Activated CD4-positive, alpha-beta T cell treated with anti-CD3 and anti-CD28 coated beads, Interleukin-10, Interleukin-2, amounts not matched to agents 100 ng/mL and 50 ng/mL, durations not matched to agents 16 hours and 8 hours (primary cell): ENCODE results near the gene PTPRM.

Experiments used
- DNase-seq: peaks from one replicate; pipeline ENCODE4 v3.0.0-alpha.2; 2020

The PTPRM gene

GRCh38 chr18:7632152-7633098, 65.3 kb downstream of the PTPRM start:
- no peak for DNase-seq

DNA sequence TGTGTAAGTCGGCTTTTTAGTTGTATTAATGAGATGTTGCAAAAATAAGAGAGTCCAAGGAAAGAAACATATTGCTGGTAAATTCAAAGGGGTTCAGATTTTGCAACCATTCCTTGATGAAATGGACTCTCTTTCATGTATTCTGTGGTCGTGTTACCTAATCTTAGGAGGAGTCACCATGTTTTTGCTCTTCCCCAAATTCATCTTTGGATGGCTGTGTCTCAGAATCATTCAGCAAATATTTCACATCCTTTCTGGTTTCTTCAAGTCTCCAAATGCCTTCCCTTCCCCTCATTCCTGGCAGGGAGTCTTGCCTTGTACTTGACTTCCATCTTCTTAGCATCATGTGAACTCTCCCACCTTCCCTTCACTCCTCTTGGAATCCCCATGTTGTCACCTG, 66.1 kb downstream of the PTPRM start:
- DNase-seq = no peak

- no peak for DNase-seq
Observed at GRCh38 chr18:7635948-7636347, 68.8 kb downstream of the PTPRM start.

- no peak for DNase-seq
Observed at GRCh38 chr18:7637269-7637668, 70.2 kb downstream of the PTPRM start.

GRCh38 chr18:7638321-7638720, 71.2 kb downstream of the PTPRM start:
- DNase-seq = no peak

DNA sequence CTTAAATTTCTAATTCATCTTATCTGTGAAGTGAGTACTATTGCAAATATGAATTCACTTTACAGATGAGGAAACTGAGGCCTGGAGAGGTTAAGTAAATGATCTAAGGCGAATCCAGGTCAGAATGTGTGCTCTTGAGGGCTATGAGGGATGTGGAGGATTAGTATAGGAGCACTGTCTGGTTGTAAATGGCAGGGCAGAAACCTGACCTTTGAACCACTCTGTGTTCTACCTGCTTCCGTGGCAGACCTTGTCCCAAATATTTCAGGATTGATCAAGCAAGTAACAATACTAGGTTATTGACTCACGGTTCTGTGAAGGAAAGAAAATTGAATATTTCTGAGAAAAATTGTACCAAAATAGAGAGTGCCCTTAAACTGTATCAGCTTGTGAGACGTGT, 74.7 kb downstream of the PTPRM start:
- DNase-seq = no peak

- no peak for DNase-seq
Observed at GRCh38 chr18:7642331-7642890, 75.3 kb downstream of the PTPRM start.

GRCh38 chr18:7645756-7646155, 78.6 kb downstream of the PTPRM start:
- DNase-seq = no peak

DNA sequence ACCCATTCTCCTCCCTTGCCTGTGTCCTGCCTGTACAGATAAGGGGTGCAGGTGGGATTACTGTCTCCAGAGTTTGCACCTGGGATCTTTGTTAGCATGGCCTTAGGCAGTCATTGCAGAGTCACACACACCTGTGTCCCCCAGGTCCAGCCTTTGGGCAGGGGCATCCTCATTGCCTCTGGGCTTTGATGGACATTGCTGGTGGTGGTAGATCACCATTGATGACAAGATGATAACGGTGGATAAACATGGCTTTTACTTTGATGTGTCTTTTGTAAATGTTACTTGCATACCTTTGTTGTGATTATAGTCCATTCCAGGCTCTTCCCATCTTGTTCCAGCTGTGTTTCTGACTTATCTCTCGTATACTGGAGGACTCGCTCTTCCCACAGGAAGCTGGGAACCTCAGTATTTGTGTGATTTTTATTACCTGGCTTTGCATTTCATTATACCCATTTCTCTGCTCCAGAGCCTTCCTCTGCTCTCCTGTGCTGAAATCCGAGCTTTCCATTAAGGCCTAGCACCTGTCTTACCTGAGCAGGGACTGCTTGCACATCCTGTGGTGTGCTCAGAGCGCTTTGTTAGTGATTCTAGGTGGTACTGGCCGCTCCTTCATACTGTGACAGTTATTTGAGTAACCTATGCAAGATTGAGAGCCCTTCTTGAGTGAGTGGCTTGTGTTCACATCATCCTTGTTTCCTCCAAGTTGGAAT, 79.2 kb downstream of the PTPRM start:
- no peak for DNase-seq

DNA sequence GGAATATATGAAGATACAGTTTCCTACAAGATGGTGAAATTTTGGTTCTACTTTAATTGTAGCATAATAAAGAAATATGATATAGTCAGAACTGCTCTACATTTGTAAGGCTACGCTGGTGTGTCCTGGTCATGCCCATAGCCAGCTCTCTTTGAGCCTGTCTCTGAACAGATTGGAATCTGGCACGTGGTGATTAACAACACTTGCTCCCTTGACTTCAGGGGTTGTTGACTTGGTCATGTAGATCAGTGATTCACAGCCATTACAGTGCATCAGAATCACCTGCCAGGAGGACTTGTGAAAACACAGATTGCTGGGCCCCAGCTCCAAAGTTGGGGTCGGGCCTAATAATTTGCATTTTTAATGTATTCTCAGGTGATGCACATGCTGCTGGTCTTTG, 80.4 kb downstream of the PTPRM start:
- DNase-seq = no peak

- DNase-seq = no peak
Observed at GRCh38 chr18:7657050-7657449, 89.9 kb downstream of the PTPRM start.

GRCh38 chr18:7657937-7658336, 90.8 kb downstream of the PTPRM start:
- no peak for DNase-seq

DNA sequence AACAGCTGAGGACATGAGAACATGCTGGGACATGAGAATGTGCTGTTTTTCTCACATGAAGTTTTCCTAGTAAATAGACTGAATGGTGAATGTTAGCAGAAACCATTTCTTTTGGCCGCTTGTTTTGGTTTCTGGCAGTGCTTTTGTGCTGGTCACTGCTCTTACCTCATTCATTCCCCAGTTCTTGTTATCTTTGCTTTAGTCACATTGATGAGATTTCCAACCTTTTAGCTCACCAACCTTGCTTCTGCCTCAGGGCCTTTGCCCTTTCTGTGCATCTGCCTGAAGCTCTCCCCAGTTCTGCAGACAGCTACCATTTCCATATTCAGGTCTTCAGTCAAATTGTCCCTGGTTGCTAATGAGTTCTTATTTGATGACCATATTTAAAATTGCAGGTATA, 91.6 kb downstream of the PTPRM start:
- DNase-seq = no peak

GRCh38 chr18:7661207-7661606, 94.1 kb downstream of the PTPRM start:
- DNase-seq = no peak

GRCh38 chr18:7662866-7663265, 95.8 kb downstream of the PTPRM start:
- DNase-seq = no peak

DNA sequence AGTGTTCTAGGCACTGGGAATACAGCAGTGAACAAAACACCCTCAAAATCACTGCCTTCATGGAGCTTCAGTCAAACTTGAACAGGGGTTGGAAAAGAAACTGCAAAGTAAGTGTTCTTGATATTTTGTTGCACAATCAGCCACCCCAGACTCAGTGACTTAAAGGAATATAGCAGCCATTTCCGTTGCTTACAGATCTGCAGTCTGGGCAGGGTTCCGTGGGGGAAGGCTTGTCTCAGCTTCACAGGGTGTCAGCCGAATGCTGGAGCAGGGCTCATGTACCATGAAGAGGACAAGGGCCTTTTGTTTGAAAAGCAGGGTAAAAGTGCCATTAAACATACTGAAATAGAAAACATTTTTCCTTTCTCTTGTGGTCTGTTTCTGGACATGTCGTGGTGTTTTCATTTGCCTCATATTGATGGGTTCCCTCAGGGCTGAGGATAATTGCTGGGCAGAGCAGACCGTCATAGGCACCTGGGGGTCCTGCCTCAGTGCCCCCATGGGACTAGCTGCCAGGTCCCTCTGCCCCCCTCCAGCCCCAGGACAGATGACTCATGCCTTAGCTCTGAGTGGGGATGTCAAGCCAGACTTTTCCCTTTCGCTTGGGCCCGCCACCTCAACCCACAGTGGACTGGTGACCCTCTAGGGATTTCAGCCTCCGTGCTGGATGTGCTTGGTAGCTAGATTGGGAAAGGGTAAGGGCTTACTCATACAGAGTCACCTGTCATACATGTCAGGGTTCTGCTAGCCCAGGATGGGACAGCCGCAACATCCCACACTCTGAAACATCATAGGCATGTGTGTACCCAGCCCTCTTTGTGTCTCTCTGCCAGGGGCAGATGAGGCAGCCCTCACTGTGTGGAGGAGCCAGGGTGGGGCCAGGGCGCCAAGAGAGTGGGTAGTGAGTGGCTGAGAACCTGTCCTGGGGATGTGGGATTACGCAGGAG, 96.5 kb downstream of the PTPRM start:
- no peak for DNase-seq

DNA sequence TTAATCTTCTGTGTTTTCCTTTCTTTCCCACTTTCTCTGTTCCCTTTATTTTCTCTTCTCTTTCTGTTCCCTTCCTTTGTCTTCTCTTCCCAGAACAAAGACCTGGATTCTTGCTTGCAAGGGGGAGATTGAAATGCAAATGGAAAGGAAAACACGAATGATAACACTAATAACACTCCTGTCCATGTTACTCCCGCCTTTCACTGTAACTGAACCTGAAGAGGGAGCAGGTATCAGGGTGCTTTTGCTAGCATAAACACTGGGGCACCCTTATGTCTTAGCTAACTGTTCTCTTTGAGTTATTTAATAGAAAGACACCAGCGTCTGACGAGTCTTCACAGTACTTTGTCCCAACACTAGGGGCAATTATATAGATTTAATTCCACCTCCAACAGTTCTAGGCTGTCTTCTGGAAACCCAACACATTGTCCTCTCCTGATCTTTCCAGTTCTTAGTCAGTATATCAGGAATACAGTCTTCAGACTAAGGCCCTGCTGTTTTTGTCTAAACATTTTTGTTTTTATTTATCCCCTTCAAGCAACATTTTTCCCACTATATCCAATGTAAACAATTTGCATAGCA, 99.2 kb downstream of the PTPRM start:
- DNase-seq = no peak

GRCh38 chr18:7668392-7668791, 101.3 kb downstream of the PTPRM start:
- DNase-seq = no peak

- no peak for DNase-seq
Observed at GRCh38 chr18:7669361-7669760, 102.2 kb downstream of the PTPRM start.

DNA sequence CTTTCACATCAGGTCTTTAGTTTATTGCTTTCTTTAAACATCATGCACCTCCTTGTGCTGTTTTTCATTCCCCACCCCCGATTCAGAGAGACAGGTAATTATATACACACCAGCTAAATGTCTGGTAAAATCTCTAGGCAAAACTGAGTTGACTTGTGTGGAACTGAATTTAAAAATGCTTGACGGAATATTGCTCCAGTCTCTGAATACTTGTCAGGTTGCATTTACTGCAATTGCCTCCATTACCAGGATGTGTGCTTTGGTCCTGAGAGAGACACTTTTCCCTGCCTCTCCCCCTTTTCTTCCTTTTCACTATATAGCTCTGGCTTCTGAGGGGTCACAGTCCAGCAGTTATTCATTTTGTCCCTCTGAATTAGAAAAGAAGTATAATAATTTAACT, 104.0 kb downstream of the PTPRM start:
- DNase-seq = no peak

- DNase-seq = no peak
Observed at GRCh38 chr18:7676253-7676873, 109.2 kb downstream of the PTPRM start.

DNA sequence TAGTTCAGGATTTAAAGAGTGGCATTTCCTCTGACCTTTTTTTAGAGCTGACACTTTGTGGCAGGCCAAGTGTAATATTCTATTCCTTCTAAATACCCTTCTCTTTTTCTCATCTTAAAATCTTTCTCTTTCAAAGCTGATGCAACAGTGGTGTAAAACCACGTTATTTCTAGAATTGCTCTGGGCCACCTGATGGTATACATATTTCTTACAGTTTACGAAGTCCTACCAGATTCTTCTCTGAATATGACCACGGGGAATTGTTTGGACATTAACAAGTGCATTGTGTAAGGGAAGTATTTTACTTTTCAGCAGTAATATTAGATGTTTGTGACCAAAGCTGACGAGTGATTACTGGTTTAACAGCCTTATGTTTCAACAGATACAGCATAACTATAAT, 109.9 kb downstream of the PTPRM start:
- DNase-seq = no peak
